MM.1S (cell line): Measurements from ENCODE around the gene OBSL1.

Source experiments
- EZH2phosphoT487 ChIP-seq: fragments of 300-600 bp; sonication (generic); IDR thresholded peaks from 2 replicates; pipeline ENCODE4 v1.6.1; 2018; ENCODE audit warnings: antibody characterized with exemption, low read length
- TF ChIP-seq, protein P1 (sequence below): fragments of 300-600 bp; sonication (generic); IDR thresholded peaks from 2 replicates; pipeline ENCODE4 v1.5.1; 2016; ENCODE audit warnings: antibody characterized with exemption, low read length, mixed read lengths

DNA sequence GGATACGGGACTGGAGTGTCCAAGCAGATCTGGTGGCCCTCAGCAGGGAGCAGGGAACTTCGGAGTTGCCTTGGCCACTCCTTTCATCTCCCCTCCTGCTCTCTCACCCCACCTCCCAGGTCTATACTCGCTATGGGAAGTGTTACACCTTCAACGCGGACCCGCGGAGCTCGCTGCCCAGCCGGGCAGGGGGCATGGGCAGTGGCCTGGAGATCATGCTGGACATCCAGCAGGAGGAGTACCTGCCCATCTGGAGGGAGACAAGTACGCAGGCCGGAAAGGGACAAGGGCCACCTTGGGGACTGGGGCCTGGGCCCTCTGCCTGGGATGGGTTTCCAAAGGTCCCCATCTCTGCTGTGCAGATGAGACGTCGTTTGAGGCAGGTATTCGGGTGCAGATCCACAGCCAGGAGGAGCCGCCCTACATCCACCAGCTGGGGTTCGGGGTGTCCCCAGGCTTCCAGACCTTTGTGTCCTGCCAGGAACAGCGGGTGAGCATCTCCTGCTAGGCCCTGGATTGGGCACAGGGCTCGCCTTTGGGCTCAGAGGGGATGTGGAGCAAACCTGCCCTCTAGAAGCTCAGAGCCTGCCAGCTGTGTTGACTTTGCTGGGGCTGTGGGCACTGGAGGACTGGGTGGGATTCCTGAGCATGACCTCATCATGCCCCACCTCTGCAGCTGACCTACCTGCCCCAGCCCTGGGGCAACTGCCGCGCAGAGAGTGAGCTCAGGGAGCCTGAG lies 39.5 kb downstream of the OBSL1 start:
- TF ChIP-seq, protein P1, sequence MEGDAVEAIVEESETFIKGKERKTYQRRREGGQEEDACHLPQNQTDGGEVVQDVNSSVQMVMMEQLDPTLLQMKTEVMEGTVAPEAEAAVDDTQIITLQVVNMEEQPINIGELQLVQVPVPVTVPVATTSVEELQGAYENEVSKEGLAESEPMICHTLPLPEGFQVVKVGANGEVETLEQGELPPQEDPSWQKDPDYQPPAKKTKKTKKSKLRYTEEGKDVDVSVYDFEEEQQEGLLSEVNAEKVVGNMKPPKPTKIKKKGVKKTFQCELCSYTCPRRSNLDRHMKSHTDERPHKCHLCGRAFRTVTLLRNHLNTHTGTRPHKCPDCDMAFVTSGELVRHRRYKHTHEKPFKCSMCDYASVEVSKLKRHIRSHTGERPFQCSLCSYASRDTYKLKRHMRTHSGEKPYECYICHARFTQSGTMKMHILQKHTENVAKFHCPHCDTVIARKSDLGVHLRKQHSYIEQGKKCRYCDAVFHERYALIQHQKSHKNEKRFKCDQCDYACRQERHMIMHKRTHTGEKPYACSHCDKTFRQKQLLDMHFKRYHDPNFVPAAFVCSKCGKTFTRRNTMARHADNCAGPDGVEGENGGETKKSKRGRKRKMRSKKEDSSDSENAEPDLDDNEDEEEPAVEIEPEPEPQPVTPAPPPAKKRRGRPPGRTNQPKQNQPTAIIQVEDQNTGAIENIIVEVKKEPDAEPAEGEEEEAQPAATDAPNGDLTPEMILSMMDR = no peak
- TF ChIP-seq EZH2phosphoT487 = no peak
